K562 (cell line): ENCODE results near the gene TFRC. TPM values are rescaled to one million over a fixed set of nuclear protein-coding genes. Genes with fewer than 3 reads are reported as not detected.

Source experiments
- ATAC-seq: fragments of 200-7000 bp; cut with Tn5 transposase; 3 replicates; pipeline ENCODE4 v1.9.1; 2020; ENCODE audit warnings: moderate library complexity
- BruUV-seq: library from RNA; stranded (reverse); fragments of 400-500 nt; replicated peaks from 2 replicates; lab custom pipeline; 2021; lab: Mats Ljungman, UMichigan
- CTCF ChIA-PET: fragments of 300-600 bp; formaldehyde crosslinking; extraction: SDS; loops from one replicate; lab custom pipeline; 2021; ENCODE audit warnings: low intra/inter-chr PET ratio; lab: Yijun Ruan, JAX
- POLR2A ChIA-PET: fragments of 300-600, 350-650 bp; sonication (Branson Sonifier 250); formaldehyde crosslinking; extraction: SDS; loops from one replicate; lab custom pipeline; 2021; ENCODE audit warnings: antibody characterized with exemption, inconsistent platforms; lab: Yijun Ruan, JAX
- DNase-seq, 4 experiments: peaks; one replicate each; pipeline versions ENCODE4 v3.0.0 to v3.0.0-alpha.2; 2011 to 2018; ENCODE audit warnings: low spot score in 3 of 4, mixed read lengths in 3 of 4; ENCODE audit errors: extremely low read depth in 1 of 4
- FAIRE-seq: peaks from 2 replicates; lab custom pipeline; 2011; peaks lifted over from hg19 to GRCh38; lab: Jason Lieb, UNC
- H2AFZ ChIP-seq: 2 replicates; pipeline ENCODE4 v1.6.0; 2011; ENCODE audit warnings: low read depth, low read length, control low read depth, inconsistent platforms
- H3K27ac ChIP-seq: fragments of 200-600 bp; 3 replicates; pipeline ENCODE4 v1.8.0; 2011; ENCODE audit warnings: low read depth, mild to moderate bottlenecking, control low read depth, inconsistent platforms, low read length, moderate library complexity, mixed read lengths; ENCODE audit errors: extremely low read depth
- H3K27me3 ChIP-seq, 2 experiments: fragments of 300-600 bp in 1 of 2; 2 replicates in 1 of 2; 3 replicates in 1 of 2; pipeline versions ENCODE4 v1.6.0 to v1.8.0; 2011; ENCODE audit warnings: inconsistent platforms in 2 of 2, low read length in 2 of 2, mild to moderate bottlenecking in 1 of 2, mixed read lengths in 1 of 2, moderate library complexity in 1 of 2; ENCODE audit not compliant: control insufficient read depth in 2 of 2, insufficient read depth in 2 of 2
- H3K36me3 ChIP-seq: fragments of 300-600 bp; 3 replicates; pipeline ENCODE4 v1.8.0; 2011; ENCODE audit warnings: mild to moderate bottlenecking, low read length, inconsistent platforms; ENCODE audit not compliant: control insufficient read depth, insufficient read depth
- H3K4me1 ChIP-seq, 2 experiments: fragments of 200-600 bp in 1 of 2; replicated peaks in 1 of 2; 2 replicates in 1 of 2; 3 replicates in 1 of 2; pipeline versions ENCODE4 v1.5.1 to v1.8.0; 2011; ENCODE audit warnings: inconsistent platforms in 2 of 2, low read length in 2 of 2, mild to moderate bottlenecking in 1 of 2, mixed read lengths in 1 of 2, moderate library complexity in 1 of 2; ENCODE audit not compliant: control insufficient read depth in 2 of 2, insufficient read depth in 2 of 2
- H3K4me2 ChIP-seq: 2 replicates; pipeline ENCODE4 v1.6.1; 2011; ENCODE audit warnings: low read length, control low read depth, inconsistent platforms, mixed read lengths; ENCODE audit not compliant: insufficient read depth
- H3K4me3 ChIP-seq: fragments of 200-600 bp; sonication (generic), shearing (Covaris generic); 2 replicates; pipeline ENCODE4 v1.5.1; 2016; ENCODE audit warnings: control low read depth, inconsistent platforms
- H3K79me2 ChIP-seq: fragments of 200-600 bp; 3 replicates; pipeline ENCODE4 v1.8.0; 2011; ENCODE audit warnings: low read length, inconsistent platforms; ENCODE audit not compliant: control insufficient read depth, insufficient read depth
- H3K9ac ChIP-seq, 2 experiments: 2 replicates each; pipeline versions ENCODE4 v1.6.0 to v1.6.1; 2011; ENCODE audit warnings: low read depth in 2 of 2, low read length in 2 of 2, control low read depth in 1 of 2, inconsistent platforms in 1 of 2, mild to moderate bottlenecking in 1 of 2, mixed read lengths in 1 of 2; ENCODE audit not compliant: insufficient read depth in 1 of 2
- H3K9me1 ChIP-seq: one replicate; pipeline ENCODE4 v1.6.0; 2011; ENCODE audit warnings: inconsistent platforms, mild to moderate bottlenecking, low read length, moderate library complexity; ENCODE audit not compliant: control insufficient read depth, insufficient read depth
- H3K9me3 ChIP-seq: replicated peaks from 2 replicates; pipeline ENCODE4 v1.5.1; 2011; ENCODE audit warnings: low read depth, low read length, inconsistent platforms; ENCODE audit not compliant: control insufficient read depth, insufficient read depth
- H4K20me1 ChIP-seq: replicated peaks from 2 replicates; pipeline ENCODE4 v1.6.1; 2011; ENCODE audit warnings: low read length, inconsistent platforms, mixed read lengths; ENCODE audit not compliant: control insufficient read depth, insufficient read depth
- ADNP ChIP-seq: fragments of 200-800 bp; sonication (Bioruptor generic); IDR thresholded peaks from 2 replicates; pipeline ENCODE4 v1.6.1; 2016; ENCODE audit warnings: missing genetic modification characterization, missing compliant biosample characterization
- BRF2 ChIP-seq: IDR thresholded peaks from 3 replicates; pipeline ENCODE4 v1.6.1; 2011; ENCODE audit warnings: borderline replicate concordance, mild to moderate bottlenecking; ENCODE audit not compliant: insufficient read length, insufficient read depth
- CBX2 ChIP-seq: fragments of 200-600 bp; sonication (generic); IDR thresholded peaks from one replicate; pipeline ENCODE4 v1.6.1; 2012; ENCODE audit warnings: mild to moderate bottlenecking, low read length, inconsistent platforms; ENCODE audit not compliant: insufficient read depth, poor library complexity, severe bottlenecking
- CREM ChIP-seq: IDR thresholded peaks from 2 replicates; pipeline ENCODE4 v1.6.1; 2014; ENCODE audit warnings: antibody characterized with exemption, low read depth
- EP300 ChIP-seq: IDR thresholded peaks from 2 replicates; pipeline ENCODE4 v1.6.1; 2012; ENCODE audit warnings: low read length, improper control_type of control experiment
- ETV6 ChIP-seq, 3 experiments: fragments of 150-350 bp in 1 of 3; sonication (generic) in 1 of 3; formaldehyde crosslinking in 1 of 3; IDR thresholded peaks; 2 replicates each; pipeline versions ENCODE4 v1.6.1 to v1.8.0; 2014 to 2022; ENCODE audit warnings: borderline replicate concordance in 2 of 3, low read depth in 2 of 3, antibody characterized with exemption in 1 of 3, low read length in 1 of 3, mild to moderate bottlenecking in 1 of 3, missing genetic modification reagents in 1 of 3
- FOXJ2 ChIP-seq: fragments of 200-800 bp; sonication (Bioruptor generic); IDR thresholded peaks from 2 replicates; pipeline ENCODE4 v1.6.1; 2016; ENCODE audit warnings: missing genetic modification characterization, missing compliant biosample characterization
- KDM2B ChIP-seq: fragments of 250-450 bp; sonication (Bioruptor Pico); IDR thresholded peaks from 2 replicates; pipeline ENCODE4 v1.8.0; 2021; ENCODE audit warnings: mild to moderate bottlenecking, moderate library complexity
- PRMT5 ChIP-seq: sonication (generic); formaldehyde crosslinking; IDR thresholded peaks from 2 replicates; pipeline ENCODE4 v1.5.0; 2020; ENCODE audit warnings: missing genetic modification reagents
- SIRT6 ChIP-seq: IDR thresholded peaks from one replicate; pipeline ENCODE4 v1.6.1; 2012; ENCODE audit warnings: low read depth, mild to moderate bottlenecking, control low read depth, inconsistent platforms, low read length, moderate library complexity
- SRSF9 ChIP-seq: fragments of 200-400 bp; formaldehyde crosslinking; IDR thresholded peaks from 2 replicates; pipeline ENCODE4 v1.6.1; 2017; ENCODE audit warnings: low read depth, low read length, borderline replicate concordance
- ZC3H4 ChIP-seq: sonication (generic); formaldehyde crosslinking; IDR thresholded peaks from 2 replicates; pipeline ENCODE4 v1.9.0; 2021; ENCODE audit warnings: missing genetic modification reagents, borderline replicate concordance
- ZNF143 ChIP-seq: sonication (generic); formaldehyde crosslinking; IDR thresholded peaks from 2 replicates; pipeline ENCODE4 v1.9.0; 2022; ENCODE audit warnings: mild to moderate bottlenecking, missing genetic modification reagents
- ZNF23 ChIP-seq: fragments of 250-450 bp; sonication (Bioruptor Pico); IDR thresholded peaks from 2 replicates; pipeline ENCODE4 v1.4.0; 2020; ENCODE audit warnings: mild to moderate bottlenecking
- ZNF41 ChIP-seq: fragments of 250-450 bp; sonication (Bioruptor Pico); conservative IDR thresholded peaks from 2 replicates; pipeline ENCODE4 v1.4.0; 2020; ENCODE audit warnings: mild to moderate bottlenecking
- ZNF699 ChIP-seq: fragments of 250-450 bp; sonication (Bioruptor Pico); IDR thresholded peaks from 2 replicates; pipeline ENCODE4 v1.8.0; 2021; ENCODE audit warnings: mild to moderate bottlenecking, moderate library complexity; ENCODE audit not compliant: insufficient replicate concordance
- ZNF764 ChIP-seq: fragments of 250-450 bp; sonication (Bioruptor Pico); IDR thresholded peaks from 2 replicates; pipeline ENCODE4 v1.4.0; 2020; ENCODE audit warnings: low read depth, mild to moderate bottlenecking, moderate library complexity
- ZNF79 ChIP-seq: fragments of 250-450 bp; sonication (Bioruptor Pico); IDR thresholded peaks from 2 replicates; pipeline ENCODE4 v1.4.0; 2020; ENCODE audit warnings: low read depth, mild to moderate bottlenecking, moderate library complexity
- WGBS: fragments of 100-300 bp; shearing (Covaris generic); methylation state at CpG from one replicate; pipeline ENCODE4 v1.1.6; 2016; ENCODE audit warnings: low coverage, mixed read lengths; ENCODE audit not compliant: insufficient coverage; ENCODE audit errors: missing lambda C conversion rate; 5-methylcytosine and 5-hydroxymethylcytosine counted together
- in situ Hi-C: fragments of 300-500 bp; cut with MboI; formaldehyde crosslinking; loops from 4 replicates; pipeline ENCODE4 v1.15.0; 2018; ENCODE audit warnings: inconsistent platforms, mixed read lengths
- intact Hi-C: fragments of 100-400 bp; cut with micrococcal nuclease; formaldehyde crosslinking; loops from 2 replicates; pipeline ENCODE4 v1.14.2; 2022
- polyA plus RNA-seq, 8 experiments: library from polyadenylated mRNA; depleted of rRNA in 4 of 8; stranded (reverse) in 5 of 8; unstranded in 3 of 8; fragments of >200 nt; fragmentation: Nextera tagmentation in 2 of 8; fragmentation: Illumina TruSeq in 1 of 8; extraction: Ambion mirVana in 2 of 8; extraction: Trizol in 1 of 8; gene quantifications; 2 replicates each; pipeline versions ENCODE4 v1.2.1 to v1.2.3, GENCODE V29; 2011 to 2014; ENCODE audit warnings: inconsistent platforms in 1 of 8, missing spikeins in 1 of 8
- total RNA-seq, 7 experiments: library from RNA; depleted of rRNA in 6 of 7; stranded (reverse); fragments of >200 nt in 6 of 7; fragmentation: Illumina TruSeq in 2 of 7; extraction: Trizol in 2 of 7; gene quantifications; 2 replicates each; pipeline versions ENCODE4 v1.2.1 to v1.2.3, GENCODE V29; 2011 to 2021; ENCODE audit warnings: low replicate concordance in 1 of 7
- TF ChIP-seq, protein P1 (sequence below): sonication (generic); formaldehyde crosslinking; IDR thresholded peaks from 2 replicates; pipeline ENCODE4 v1.8.0; 2022; ENCODE audit warnings: missing genetic modification reagents, mild to moderate bottlenecking, borderline replicate concordance

Gene TFRC
- total and polyA plus RNA-seq, 9 of the 15 experiments (the other 6 are each of a cell fraction or from before 2014, with no cell fraction given), result 149 to 679 (median 332) TPM

GRCh38 chr3:196012941-196013476 lies 68.9 kb downstream of the TFRC start:
- POLR2A ChIA-PET, result interaction anchor here (0.8 to 1.5 kb wide), 2 partner anchors 10 to 12 kb away, joined by 3 read pairs; no protein-coding TSS in a partner anchor

More at GRCh38 chr3:196012941-196013476, 68.9 kb downstream of the TFRC start:
- 0 out of 2 replicates have a peak, but pooled peaks cover 2% of the 10 kb centered on the region for H3K9me3 ChIP-seq
- H3K4me3 ChIP-seq, result no peak overlapping the region
- H3K9me1 ChIP-seq, result no peaks in the 10 kb centered on the region
- peaks cover 0 to 4% of the 10 kb centered on the region in 2 experiments; a peak in 3 of 5 replicates for H3K4me1 ChIP-seq
- ATAC-seq (peak; percentile 35; the same call in 1 of the 3 replicates), FAIRE-seq (no peak)
- H3K27ac ChIP-seq, result no peak overlapping the region
- H3K27me3 ChIP-seq, result peaks cover 6 to 14% of the 10 kb centered on the region in 2 experiments; a peak in 4 of 5 replicates
- TF ChIP-seq ETV6 (IDR thresholded peaks at IDR 0.05; ENCODE audit: borderline replicate concordance in 1 of 2, low read depth in 2 of 2, low read length in 1 of 2) (no peak), ETV6 (CRISPR knock-in tag; IDR thresholded peaks at IDR 0.05; ENCODE audit: borderline replicate concordance) (no peak), PRMT5 (no peak), SIRT6 (no peak), ZNF143 (CRISPR knock-in tag) (no peak), SRSF9 (no peak), CBX2 (no peak), BRF2 (no peak), ZNF41 (CRISPR knock-in tag) (no peak), CREM (no peak), ADNP (tag) (no peak), FOXJ2 (tag) (no peak), ZNF764 (no peak), EP300 (no peak), KDM2B (CRISPR knock-in tag) (no peak), ZNF699 (CRISPR knock-in tag) (no peak), ZC3H4 (CRISPR knock-in tag) (no peak), ZNF23 (CRISPR knock-in tag) (no peak), ZNF79 (CRISPR knock-in tag) (no peak)
- TF ChIP-seq, protein P1, sequence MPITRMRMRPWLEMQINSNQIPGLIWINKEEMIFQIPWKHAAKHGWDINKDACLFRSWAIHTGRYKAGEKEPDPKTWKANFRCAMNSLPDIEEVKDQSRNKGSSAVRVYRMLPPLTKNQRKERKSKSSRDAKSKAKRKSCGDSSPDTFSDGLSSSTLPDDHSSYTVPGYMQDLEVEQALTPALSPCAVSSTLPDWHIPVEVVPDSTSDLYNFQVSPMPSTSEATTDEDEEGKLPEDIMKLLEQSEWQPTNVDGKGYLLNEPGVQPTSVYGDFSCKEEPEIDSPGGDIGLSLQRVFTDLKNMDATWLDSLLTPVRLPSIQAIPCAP, result no peak
- TF ChIP-seq, all 486 proteins: peak for 0
- CTCF ChIA-PET, result no interaction called here
- Histone ChIP-seq H2AFZ (no peak overlapping the region), H4K20me1 (no peaks in the 10 kb centered on the region), H3K79me2 (no peaks in the 10 kb centered on the region), H3K4me2 (no peak overlapping the region), H3K9ac (peak overlapping the region in 1 of 2 experiments; percentile 53; a peak in 1 of 4 replicates), H3K36me3 (no peaks in the 10 kb centered on the region)
- intact Hi-C loops (no loop called here), in situ Hi-C loops (no loop called here)
- 43% methylated on average over 15 of the region's 15 CpGs for WGBS
- peak in 3 of 4 experiments; percentile 11 to 19 (median 11) for DNase-seq
- no TSS peak for BruUV-seq
